Astrocyte of the spinal cord (primary cell): Measurements from ENCODE around the gene ZNF330.

Experiments
- DNase-seq: peaks from one replicate; pipeline ENCODE4 v3.0.0; 2011; ENCODE audit warnings: low read depth, low spot score
- H3K4me3 ChIP-seq: 2 replicates; pipeline ENCODE4 v1.5.1; 2011; ENCODE audit warnings: low read depth, mild to moderate bottlenecking, low read length, moderate library complexity
- in situ Hi-C: cut with HindIII; loops from 2 replicates; pipeline ENCODE4 v1.10.0; 2017; ENCODE audit warnings: low sequenced_read_pairs
- TF ChIP-seq, protein P1 (sequence below): IDR thresholded peaks from 2 replicates; pipeline ENCODE4 v1.5.1; 2012; ENCODE audit warnings: low read depth, mild to moderate bottlenecking, low read length, inconsistent platforms

ZNF330 gene

DNA sequence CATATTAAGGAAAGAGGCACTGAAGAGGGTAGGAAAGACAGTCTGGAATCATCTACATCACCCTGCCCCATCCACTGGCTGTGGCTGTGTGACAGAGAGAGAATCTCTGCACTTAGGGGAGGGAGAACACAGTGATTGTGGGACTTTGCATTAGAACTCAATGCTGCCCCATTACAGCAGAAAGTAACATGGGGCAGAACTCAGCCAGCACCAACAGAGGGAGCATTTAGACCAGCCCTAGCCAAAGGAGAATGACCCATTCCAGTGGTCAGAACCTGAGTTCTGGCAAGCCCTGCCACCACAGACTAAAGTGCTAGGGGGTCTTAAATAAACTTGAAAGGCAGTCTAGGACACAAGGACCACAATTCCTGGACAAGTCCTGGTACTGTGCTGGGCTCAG, 37.9 kb downstream of the ZNF330 start:
- in situ Hi-C loops, result no loop called here
- TF ChIP-seq, protein P1, sequence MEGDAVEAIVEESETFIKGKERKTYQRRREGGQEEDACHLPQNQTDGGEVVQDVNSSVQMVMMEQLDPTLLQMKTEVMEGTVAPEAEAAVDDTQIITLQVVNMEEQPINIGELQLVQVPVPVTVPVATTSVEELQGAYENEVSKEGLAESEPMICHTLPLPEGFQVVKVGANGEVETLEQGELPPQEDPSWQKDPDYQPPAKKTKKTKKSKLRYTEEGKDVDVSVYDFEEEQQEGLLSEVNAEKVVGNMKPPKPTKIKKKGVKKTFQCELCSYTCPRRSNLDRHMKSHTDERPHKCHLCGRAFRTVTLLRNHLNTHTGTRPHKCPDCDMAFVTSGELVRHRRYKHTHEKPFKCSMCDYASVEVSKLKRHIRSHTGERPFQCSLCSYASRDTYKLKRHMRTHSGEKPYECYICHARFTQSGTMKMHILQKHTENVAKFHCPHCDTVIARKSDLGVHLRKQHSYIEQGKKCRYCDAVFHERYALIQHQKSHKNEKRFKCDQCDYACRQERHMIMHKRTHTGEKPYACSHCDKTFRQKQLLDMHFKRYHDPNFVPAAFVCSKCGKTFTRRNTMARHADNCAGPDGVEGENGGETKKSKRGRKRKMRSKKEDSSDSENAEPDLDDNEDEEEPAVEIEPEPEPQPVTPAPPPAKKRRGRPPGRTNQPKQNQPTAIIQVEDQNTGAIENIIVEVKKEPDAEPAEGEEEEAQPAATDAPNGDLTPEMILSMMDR, result no peak
- H3K4me3 ChIP-seq, result no peak overlapping the region
- no peak for DNase-seq

DNA sequence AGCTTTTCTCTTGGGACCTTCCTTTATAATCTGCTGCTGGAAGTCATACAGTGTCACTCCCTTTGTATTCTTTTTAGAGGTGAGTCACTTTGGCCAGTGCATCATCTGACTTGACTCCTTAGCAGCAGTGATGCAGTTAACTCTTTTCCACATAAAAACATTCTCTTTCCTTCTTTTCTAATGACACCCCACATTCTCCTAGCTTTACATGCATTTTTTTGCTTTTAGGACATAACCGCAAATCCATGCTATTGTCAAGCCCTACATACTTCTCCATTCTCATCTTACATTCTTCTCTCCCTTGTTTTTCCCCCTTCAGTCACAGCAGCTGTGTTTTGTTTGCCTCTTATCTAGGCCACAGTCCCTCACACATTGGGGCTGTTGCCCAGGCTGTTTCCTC, 55.1 kb downstream of the ZNF330 start:
- DNase-seq, result peak; percentile 83
- no peak overlapping the region for H3K4me3 ChIP-seq
- in situ Hi-C loops, result no loop called here
- TF ChIP-seq, protein P1, result no peak

DNA sequence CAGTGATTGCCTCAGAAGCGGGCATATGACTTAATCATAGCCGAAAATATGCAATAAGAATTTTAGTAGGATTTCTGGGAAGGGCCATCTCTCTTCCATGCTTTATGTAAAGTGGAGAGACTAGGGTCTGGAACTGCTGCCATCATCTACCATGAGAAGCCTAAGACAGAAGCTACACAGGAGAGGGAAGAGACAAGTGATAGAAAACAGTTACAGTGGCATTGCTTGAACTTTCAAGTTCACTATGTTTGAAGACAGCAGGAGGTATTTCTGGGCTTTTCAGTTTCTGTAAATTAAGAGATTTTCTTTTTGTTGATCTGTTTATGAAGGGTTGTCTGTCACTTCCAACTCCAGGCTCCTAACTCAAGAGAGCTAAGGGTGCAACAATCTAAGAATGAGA, 62.5 kb downstream of the ZNF330 start:
- in situ Hi-C loops, result no loop called here
- H3K4me3 ChIP-seq, result no peak overlapping the region
- no peak for DNase-seq
- TF ChIP-seq, protein P1, result no peak

DNA sequence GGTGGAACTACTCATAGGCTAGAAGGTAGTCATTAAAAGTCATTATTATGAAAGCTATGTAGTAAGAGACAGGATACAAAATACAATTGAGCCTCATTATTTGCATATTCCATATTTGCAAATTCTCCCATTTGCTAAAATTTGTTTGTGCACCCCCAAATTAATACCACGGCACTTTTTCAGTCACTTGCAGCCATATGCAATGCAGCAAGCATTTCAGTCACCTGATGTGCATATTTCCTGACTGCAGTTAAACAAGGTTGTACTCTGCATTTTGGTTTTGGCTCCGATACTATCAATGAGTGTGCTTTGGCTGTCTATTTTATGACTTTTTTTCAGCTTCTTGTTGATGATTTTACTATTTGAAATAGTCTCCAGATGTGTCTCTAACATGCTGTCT, 62.9 kb downstream of the ZNF330 start:
- H3K4me3 ChIP-seq, result no peak overlapping the region
- in situ Hi-C loops, result no loop called here
- TF ChIP-seq, protein P1, result no peak
- no peak for DNase-seq
